Endothelial cell (in vitro differentiated cells): ENCODE data around the gene TSC22D4. TPM values are rescaled to one million over a fixed set of nuclear protein-coding genes. Genes with fewer than 3 reads are reported as not detected.
"Not testable (repeated sequence)": the region's sequence is repeated elsewhere in the genome, so short reads cannot be mapped to it uniquely, and the experiment has no call there.

Source experiments
- DNase-seq: peaks from one replicate; pipeline ENCODE4 v3.0.0; 2021; ENCODE audit warnings: low spot score
- H3K27ac Mint-ChIP-seq: one replicate; pipeline ENCODE4 v1.8.0; 2021; ENCODE audit warnings: mixed read lengths, inconsistent platforms; ENCODE audit not compliant: unreplicated experiment
- H3K27me3 Mint-ChIP-seq: one replicate; pipeline ENCODE4 v1.8.0; 2021; ENCODE audit warnings: mild to moderate bottlenecking, moderate library complexity, mixed read lengths, inconsistent platforms; ENCODE audit not compliant: unreplicated experiment
- H3K36me3 Mint-ChIP-seq: one replicate; pipeline ENCODE4 v1.8.0; 2021; ENCODE audit warnings: mild to moderate bottlenecking, low read depth, mixed read lengths, inconsistent platforms; ENCODE audit not compliant: unreplicated experiment
- H3K4me1 Mint-ChIP-seq: one replicate; pipeline ENCODE4 v1.8.0; 2021; ENCODE audit warnings: mild to moderate bottlenecking, mixed read lengths, inconsistent platforms; ENCODE audit not compliant: unreplicated experiment
- H3K4me3 Mint-ChIP-seq: one replicate; pipeline ENCODE4 v1.8.0; 2021; ENCODE audit warnings: mild to moderate bottlenecking, mixed read lengths, inconsistent platforms; ENCODE audit not compliant: unreplicated experiment
- H3K9me3 Mint-ChIP-seq: one replicate; pipeline ENCODE4 v1.8.0; 2021; ENCODE audit warnings: mixed read lengths, inconsistent platforms; ENCODE audit not compliant: unreplicated experiment
- total RNA-seq: library from RNA; stranded (reverse); fragmentation: NEBNext Ultra II Directional; extraction: Animal tissue kit (Norgen Biotek cat#: 25700); gene quantifications from one replicate; pipeline ENCODE4 v1.2.1, GENCODE V29; 2021; ENCODE audit not compliant: unreplicated experiment
- TF ChIP-seq, protein P1 (sequence below): fragments of 200-600 bp; sonication (generic); IDR thresholded peaks from one replicate; pipeline ENCODE4 v1.5.0; 2021; ENCODE audit warnings: antibody characterized with exemption; ENCODE audit not compliant: unreplicated experiment

The TSC22D4 gene
- total RNA-seq, 1 donor from 2014 or later = 94.3 TPM

- Mint-ChIP-seq H3K36me3 (peaks cover 8% of the 10 kb centered on the region), H3K27me3 (no peaks in the 10 kb centered on the region), H3K4me1 (peaks cover 9% of the 10 kb centered on the region)
These were observed 26.5 kb downstream of the TSC22D4 start for GRCh38 chr7:100452513-100452912.

DNA sequence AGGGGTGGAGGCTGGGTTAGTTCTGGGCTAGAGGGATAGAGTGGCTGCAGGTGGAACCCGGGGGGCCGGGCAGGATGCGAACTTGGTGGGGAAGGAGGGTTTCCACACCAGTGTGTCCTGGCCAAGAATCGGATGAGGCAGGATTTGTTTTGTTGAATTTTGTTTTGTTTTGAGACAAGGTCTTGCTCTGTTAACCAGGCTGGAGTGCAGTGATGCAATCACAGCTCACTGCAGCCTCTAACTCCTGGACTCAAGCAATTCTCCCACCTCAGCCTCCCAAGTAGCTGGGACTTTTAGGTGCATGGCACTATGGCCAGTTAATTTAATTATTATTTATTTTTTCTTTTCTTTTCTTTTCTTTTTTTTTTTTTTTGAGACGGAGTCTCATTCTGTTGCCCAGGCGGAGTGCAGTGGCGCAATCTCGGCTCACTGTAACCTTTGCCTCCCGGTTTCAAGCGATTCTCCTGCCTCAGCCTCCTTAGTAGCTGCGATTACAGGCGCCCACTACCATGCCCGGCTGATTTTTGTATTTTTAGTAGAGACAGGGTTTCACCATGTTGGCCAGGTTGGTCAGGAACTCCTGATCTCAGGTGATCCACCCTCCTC, 29.7 kb downstream of the TSC22D4 start:
- TF ChIP-seq, protein P1, sequence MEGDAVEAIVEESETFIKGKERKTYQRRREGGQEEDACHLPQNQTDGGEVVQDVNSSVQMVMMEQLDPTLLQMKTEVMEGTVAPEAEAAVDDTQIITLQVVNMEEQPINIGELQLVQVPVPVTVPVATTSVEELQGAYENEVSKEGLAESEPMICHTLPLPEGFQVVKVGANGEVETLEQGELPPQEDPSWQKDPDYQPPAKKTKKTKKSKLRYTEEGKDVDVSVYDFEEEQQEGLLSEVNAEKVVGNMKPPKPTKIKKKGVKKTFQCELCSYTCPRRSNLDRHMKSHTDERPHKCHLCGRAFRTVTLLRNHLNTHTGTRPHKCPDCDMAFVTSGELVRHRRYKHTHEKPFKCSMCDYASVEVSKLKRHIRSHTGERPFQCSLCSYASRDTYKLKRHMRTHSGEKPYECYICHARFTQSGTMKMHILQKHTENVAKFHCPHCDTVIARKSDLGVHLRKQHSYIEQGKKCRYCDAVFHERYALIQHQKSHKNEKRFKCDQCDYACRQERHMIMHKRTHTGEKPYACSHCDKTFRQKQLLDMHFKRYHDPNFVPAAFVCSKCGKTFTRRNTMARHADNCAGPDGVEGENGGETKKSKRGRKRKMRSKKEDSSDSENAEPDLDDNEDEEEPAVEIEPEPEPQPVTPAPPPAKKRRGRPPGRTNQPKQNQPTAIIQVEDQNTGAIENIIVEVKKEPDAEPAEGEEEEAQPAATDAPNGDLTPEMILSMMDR = no peak
- H3K27me3 Mint-ChIP-seq = peaks cover 3% of the 10 kb centered on the region
- H3K4me3 Mint-ChIP-seq = no peak overlapping the region
- DNase-seq = no peak
- H3K9me3 Mint-ChIP-seq = no peaks in the 10 kb centered on the region
- peaks cover 12% of the 10 kb centered on the region for H3K4me1 Mint-ChIP-seq
- H3K36me3 Mint-ChIP-seq = no peaks in the 10 kb centered on the region
- H3K27ac Mint-ChIP-seq = no peak overlapping the region

More at GRCh38 chr7:100452513-100452912, 26.5 kb downstream of the TSC22D4 start:
- H3K27ac Mint-ChIP-seq = no peak overlapping the region
- TF ChIP-seq, protein P1 = no peak
- no peak for DNase-seq
- H3K4me3 Mint-ChIP-seq = no peak overlapping the region
- no peaks in the 10 kb centered on the region for H3K9me3 Mint-ChIP-seq

GRCh38 chr7:100447363-100447762, 31.7 kb downstream of the TSC22D4 start:
- peaks cover 28% of the 10 kb centered on the region for H3K4me1 Mint-ChIP-seq
- not testable (repeated sequence) for DNase-seq, H3K9me3 Mint-ChIP-seq, H3K27ac Mint-ChIP-seq, H3K36me3 Mint-ChIP-seq, H3K4me3 Mint-ChIP-seq, H3K27me3 Mint-ChIP-seq

DNA sequence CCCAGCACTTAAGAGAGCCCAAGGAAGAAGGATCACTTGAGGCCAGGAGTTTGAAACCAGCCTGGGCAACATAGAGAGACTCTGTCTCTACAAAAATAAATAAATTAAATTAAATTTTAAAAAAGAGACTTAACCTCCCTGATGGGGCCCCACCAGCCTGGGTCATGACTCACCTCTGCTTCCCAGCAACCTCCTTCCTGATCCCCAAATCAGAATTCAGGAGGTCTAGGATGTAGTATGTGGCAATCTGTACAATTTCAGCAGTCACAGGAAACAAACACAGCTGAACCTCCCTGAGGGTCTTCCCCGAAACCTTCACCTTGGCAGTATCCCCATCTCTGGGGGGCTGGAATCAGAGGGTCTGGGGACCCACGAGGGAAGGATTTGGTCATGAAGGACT, 33.0 kb downstream of the TSC22D4 start:
- Mint-ChIP-seq H3K36me3 (no peaks in the 10 kb centered on the region), H3K27ac (no peak overlapping the region), H3K9me3 (no peaks in the 10 kb centered on the region), H3K27me3 (peaks cover 6% of the 10 kb centered on the region), H3K4me3 (no peak overlapping the region), H3K4me1 (peaks cover 28% of the 10 kb centered on the region)
- TF ChIP-seq, protein P1 = no peak
- no peak for DNase-seq

DNA sequence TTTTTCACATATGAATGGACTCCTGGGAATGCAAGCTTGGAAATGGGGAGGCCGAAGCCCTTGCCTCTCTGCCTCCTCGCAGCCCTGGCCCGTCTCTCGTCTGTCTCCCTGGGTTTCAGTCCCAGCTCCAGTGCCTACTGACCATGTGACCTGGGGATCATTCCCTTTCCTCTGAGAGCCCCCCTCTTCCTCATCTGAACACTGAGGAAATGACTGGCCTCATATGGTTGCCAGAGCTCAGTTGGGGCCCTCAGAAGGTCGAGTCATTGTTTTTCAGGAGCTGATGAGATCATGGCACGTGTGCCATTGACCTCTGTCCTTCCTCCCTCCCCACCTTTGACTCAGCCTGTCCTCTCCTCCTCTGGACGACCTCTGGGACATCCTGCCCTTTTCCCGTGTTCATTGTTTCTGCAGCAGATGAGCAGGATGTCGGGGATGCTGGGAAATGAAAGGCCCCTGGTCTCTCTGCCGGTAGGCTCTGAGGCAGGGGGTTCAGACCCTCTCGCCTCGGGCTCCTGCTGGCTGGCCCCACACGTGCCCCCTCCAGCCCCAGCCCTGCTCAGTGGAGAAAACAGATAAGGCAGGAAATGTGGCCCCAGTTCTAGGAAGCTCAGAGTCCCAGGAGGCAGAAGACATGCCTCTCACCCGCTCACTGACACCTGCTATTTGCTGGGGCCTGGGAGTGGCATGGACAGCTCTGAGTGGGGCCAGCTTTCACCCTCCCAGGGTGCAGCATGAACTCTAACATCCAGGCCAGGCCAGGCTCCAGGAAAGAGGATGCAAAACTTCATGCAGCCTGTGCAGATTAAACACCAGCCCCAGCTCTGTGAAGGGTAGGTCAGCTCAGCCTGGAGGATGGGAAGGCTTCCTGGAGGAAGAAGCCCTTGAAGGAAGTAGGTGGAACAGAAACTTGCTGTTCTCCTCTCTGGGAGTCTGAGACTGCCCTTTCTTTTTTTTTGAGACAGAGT, 34.4 kb downstream of the TSC22D4 start:
- peaks cover 28% of the 10 kb centered on the region for H3K4me1 Mint-ChIP-seq
- H3K27me3 Mint-ChIP-seq = peaks cover 6% of the 10 kb centered on the region
- TF ChIP-seq, protein P1 = no peak
- H3K4me3 Mint-ChIP-seq = peak overlapping the region; percentile 25
- no peaks in the 10 kb centered on the region for H3K9me3 Mint-ChIP-seq
- no peaks in the 10 kb centered on the region for H3K36me3 Mint-ChIP-seq
- DNase-seq = peak; percentile 56
- peak overlapping the region; percentile 97 for H3K27ac Mint-ChIP-seq
